RWPE2 (cell line): ENCODE measurements around the gene ZMIZ1.

ENCODE experiments used
- ATAC-seq: fragments of 200-7000 bp; cut with Tn5 transposase; 3 replicates; pipeline ENCODE4 v1.9.1; 2021; ENCODE audit warnings: low read depth
- DNase-seq: peaks from one replicate; pipeline ENCODE4 v3.0.0-alpha.2; 2020; ENCODE audit warnings: low spot score
- H3K27ac ChIP-seq: fragments of 450-650 bp; 2 replicates; pipeline ENCODE4 v1.5.1; 2017; ENCODE audit warnings: mild to moderate bottlenecking; ENCODE audit not compliant: poor library complexity, severe bottlenecking
- H3K27me3 ChIP-seq: fragments of 250-450 bp; sonication (Bioruptor Pico); 2 replicates; pipeline ENCODE4 v1.5.1; 2021; ENCODE audit warnings: mild to moderate bottlenecking, moderate library complexity; ENCODE audit not compliant: insufficient read depth, poor library complexity, severe bottlenecking
- H3K36me3 ChIP-seq: fragments of 250-450 bp; sonication (Bioruptor Pico); 2 replicates; pipeline ENCODE4 v1.5.1; 2020; ENCODE audit warnings: low read depth, mild to moderate bottlenecking, moderate library complexity
- H3K4me1 ChIP-seq: fragments of 250-450 bp; sonication (Bioruptor Pico); 2 replicates; pipeline ENCODE4 v1.5.1; 2021; ENCODE audit warnings: mild to moderate bottlenecking, moderate library complexity; ENCODE audit not compliant: insufficient read depth, poor library complexity, severe bottlenecking
- H3K4me3 ChIP-seq: fragments of 250-450 bp; sonication (Bioruptor Pico); 2 replicates; pipeline ENCODE4 v1.5.1; 2021; ENCODE audit warnings: mild to moderate bottlenecking, moderate library complexity; ENCODE audit not compliant: severe bottlenecking
- H3K9me3 ChIP-seq: fragments of 250-450 bp; sonication (Bioruptor Pico); 2 replicates; pipeline ENCODE4 v1.5.1; 2021; ENCODE audit warnings: mild to moderate bottlenecking, moderate library complexity; ENCODE audit not compliant: severe bottlenecking
- TF ChIP-seq, protein P1 (sequence below): fragments of 450-650 bp; IDR thresholded peaks from one replicate; pipeline ENCODE4 v1.5.1; 2017; ENCODE audit warnings: mild to moderate bottlenecking, moderate library complexity; ENCODE audit not compliant: poor library complexity, severe bottlenecking

Gene ZMIZ1

DNA sequence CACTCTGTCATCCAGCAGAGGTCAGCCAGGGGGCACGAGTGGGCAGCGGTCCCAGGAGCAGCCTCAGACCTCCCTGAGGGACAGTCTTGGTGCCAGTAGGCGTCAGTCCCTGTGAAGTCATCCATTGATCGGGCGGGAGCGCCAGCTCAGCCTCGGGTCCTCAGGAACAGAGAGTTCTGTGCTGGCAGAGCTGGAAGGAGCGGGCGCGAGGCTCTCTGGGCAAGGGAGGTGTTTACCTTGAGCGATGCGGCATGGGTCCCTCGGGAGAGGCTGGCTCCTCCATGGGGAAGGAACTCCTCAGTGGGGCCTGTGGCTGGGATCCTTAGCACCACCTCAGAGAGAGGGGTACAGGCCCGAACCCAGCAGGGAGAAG lies 177.4 kb downstream of the ZMIZ1 start:
- Histone ChIP-seq H3K4me3 (no peak overlapping the region), H3K27me3 (no peaks in the 10 kb centered on the region), H3K9me3 (no peaks in the 10 kb centered on the region), H3K4me1 (peaks cover 7% of the 10 kb centered on the region), H3K36me3 (no peaks in the 10 kb centered on the region), H3K27ac (no peak overlapping the region)
- ATAC-seq (no peak), DNase-seq (no peak)
- TF ChIP-seq, protein P1, sequence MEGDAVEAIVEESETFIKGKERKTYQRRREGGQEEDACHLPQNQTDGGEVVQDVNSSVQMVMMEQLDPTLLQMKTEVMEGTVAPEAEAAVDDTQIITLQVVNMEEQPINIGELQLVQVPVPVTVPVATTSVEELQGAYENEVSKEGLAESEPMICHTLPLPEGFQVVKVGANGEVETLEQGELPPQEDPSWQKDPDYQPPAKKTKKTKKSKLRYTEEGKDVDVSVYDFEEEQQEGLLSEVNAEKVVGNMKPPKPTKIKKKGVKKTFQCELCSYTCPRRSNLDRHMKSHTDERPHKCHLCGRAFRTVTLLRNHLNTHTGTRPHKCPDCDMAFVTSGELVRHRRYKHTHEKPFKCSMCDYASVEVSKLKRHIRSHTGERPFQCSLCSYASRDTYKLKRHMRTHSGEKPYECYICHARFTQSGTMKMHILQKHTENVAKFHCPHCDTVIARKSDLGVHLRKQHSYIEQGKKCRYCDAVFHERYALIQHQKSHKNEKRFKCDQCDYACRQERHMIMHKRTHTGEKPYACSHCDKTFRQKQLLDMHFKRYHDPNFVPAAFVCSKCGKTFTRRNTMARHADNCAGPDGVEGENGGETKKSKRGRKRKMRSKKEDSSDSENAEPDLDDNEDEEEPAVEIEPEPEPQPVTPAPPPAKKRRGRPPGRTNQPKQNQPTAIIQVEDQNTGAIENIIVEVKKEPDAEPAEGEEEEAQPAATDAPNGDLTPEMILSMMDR: no peak

DNA sequence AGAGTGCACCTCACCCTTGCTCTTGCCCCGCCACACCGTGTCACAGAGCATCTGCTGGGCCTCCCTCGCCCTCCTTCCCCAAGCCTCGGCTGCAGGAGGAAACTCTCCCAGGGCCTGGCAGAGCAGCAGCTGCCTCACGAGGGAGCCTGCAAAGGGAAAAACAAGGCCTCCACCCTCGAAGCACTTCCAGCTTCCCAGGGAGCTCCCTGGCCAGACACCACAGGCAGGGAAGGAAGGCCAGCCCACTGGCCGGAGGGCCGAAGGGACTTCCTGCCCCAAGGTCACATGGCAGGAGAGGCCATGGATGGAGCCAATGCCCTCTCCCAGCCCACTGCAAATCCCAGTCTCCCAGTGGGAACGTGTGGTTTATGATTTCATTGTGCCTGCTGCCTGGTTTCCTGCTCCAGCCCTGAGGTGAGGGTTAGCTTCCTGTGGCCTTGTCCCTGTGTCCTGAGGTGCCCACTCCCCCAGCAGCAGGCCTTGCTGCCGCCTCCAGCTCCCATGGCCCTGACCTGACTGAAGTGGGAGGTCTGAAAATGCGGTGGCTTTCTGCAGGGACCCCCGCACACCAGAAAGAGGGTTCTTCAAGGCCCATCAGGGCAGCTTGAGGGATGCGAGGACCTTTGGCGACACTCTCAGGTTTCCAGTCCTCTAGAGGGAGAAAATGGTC lies 178.0 kb downstream of the ZMIZ1 start:
- peaks cover 2% of the 10 kb centered on the region for H3K4me1 ChIP-seq
- no peaks in the 10 kb centered on the region for H3K9me3 ChIP-seq
- ATAC-seq (no peak), DNase-seq (no peak)
- H3K27me3 ChIP-seq: no peaks in the 10 kb centered on the region
- no peak overlapping the region for H3K4me3 ChIP-seq
- no peak overlapping the region for H3K27ac ChIP-seq
- TF ChIP-seq, protein P1: no peak
- H3K36me3 ChIP-seq: no peaks in the 10 kb centered on the region

DNA sequence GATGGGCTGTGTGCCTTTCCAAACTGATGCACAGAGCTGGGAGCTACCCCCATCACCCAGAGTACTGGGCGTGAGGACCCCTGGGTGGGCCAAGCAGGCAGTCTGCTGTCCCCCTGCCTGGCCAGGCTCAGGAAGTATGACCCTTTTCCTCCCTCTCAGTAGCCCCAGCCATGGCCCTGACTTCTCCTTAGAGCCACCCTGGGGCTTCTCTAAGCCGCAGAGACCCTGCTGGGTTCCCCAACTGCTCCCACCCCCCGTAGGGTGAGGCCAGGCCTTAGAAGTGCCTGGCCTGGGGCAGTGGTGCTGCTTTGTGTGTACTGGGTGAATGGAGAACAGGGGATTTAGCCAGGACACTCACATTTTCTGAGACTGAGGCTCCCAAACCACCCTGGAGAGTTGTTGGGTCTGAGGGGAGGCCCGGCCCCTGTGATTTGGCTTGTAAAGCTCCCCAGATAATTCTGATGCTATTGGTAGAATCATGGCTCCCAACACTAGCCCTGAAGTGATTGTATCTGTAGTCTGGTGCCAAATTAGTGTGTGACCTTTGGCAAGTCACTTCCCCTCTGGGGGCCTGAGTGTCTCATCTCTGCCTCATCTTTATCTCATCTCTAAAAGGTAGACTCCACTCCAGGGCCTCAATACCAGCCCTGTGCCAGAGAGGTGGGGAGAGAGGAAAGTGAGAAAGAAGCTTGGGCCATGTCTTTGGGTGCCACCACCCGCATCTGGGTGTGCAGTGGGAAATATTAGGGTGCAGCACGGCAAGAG lies 178.8 kb downstream of the ZMIZ1 start:
- Histone ChIP-seq H3K36me3 (no peaks in the 10 kb centered on the region), H3K4me1 (no peaks in the 10 kb centered on the region), H3K27ac (no peak overlapping the region), H3K4me3 (no peak overlapping the region), H3K27me3 (no peaks in the 10 kb centered on the region), H3K9me3 (no peaks in the 10 kb centered on the region)
- no peak for ATAC-seq
- DNase-seq: no peak
- TF ChIP-seq, protein P1: no peak

DNA sequence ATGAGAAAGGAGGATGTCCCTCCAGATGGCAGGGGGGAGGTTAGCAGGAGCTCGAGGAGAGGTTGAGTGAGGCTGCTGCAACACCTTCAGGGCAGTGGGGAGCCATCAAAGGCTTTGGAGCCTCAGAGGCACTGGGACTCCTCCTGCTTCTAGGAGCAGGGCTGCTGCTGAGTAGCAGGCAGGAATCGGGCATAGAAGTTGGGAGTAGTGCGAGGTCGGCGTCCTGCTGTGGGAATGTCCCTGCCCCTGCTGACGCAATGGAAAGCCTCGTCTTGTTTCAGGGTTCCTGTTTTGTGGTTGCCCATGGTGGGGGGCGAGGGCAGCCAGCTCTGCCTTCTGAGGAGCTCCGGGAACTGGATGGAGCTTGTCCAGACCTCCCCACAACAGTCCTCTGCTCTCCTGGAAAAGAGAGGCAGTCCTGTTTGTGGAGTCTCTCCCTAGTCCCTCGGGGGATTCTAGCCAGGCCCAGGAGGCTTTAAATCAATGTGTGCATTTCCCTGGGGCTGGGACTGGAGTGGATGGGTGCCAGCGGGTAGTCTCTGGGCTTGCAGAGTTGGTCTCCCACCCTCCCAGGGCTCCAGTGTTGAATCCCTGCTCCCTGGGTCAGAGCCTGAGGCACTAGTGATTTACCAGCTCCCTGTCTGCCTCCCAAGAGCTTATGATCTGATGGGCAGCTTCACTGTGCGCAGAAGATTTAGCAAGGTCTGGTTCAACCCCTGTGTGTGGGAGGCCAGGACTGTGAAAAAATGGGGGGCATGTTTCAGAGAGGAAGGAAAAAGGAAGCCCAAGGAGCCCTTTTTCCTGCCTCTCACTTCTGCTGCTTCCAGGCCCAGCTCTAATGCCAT lies 179.8 kb downstream of the ZMIZ1 start:
- no peak overlapping the region for H3K4me3 ChIP-seq
- no peaks in the 10 kb centered on the region for H3K27me3 ChIP-seq
- no peaks in the 10 kb centered on the region for H3K36me3 ChIP-seq
- H3K27ac ChIP-seq: no peak overlapping the region
- TF ChIP-seq, protein P1: no peak
- no peak for ATAC-seq
- no peaks in the 10 kb centered on the region for H3K9me3 ChIP-seq
- no peak for DNase-seq
- H3K4me1 ChIP-seq: no peaks in the 10 kb centered on the region
